SH-SY5Y (cell line): ENCODE measurements around the gene TTC14.
A peak's percentile ranks its signal among the peaks of the same experiment; 100 is the strongest.

Experiments used
- GATA2 ChIP-seq: IDR thresholded peaks from 2 replicates; pipeline ENCODE4 v1.6.1; 2011; ENCODE audit warnings: mild to moderate bottlenecking, low read depth, low read length
- GATA3 ChIP-seq: IDR thresholded peaks from 2 replicates; pipeline ENCODE4 v1.6.1; 2011; ENCODE audit warnings: low read depth, mild to moderate bottlenecking, low read length, moderate library complexity

DNA sequence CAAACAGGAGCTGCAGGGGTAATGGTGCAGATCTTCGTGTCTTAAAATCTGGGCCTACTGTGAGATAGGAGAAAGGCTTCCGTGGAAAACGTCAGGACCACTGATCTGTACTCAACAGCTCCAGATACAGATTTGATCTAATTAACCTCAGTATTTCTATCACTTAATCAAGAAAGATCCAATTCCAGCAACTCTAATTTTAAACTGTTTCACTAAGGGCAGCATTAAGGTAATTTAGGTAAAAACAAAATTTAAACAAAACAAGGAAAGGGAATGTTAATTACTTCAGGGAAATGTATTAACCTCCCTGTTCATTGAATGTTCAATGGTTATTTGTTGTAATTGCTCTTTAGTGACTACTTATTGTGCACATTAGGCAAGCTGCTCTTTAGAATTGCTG lies 26.4 kb upstream of the TTC14 start:
- TF ChIP-seq GATA3 = 0 out of 2 replicates have a peak, but pooled peaks have one; percentile 60
- TF ChIP-seq GATA2 = no peak
